K562 (cell line): ENCODE data around the gene ENPP7. TPM values are rescaled to one million over a fixed set of nuclear protein-coding genes. Genes with fewer than 3 reads are reported as not detected.

Experiments
- ATAC-seq: fragments of 200-7000 bp; cut with Tn5 transposase; 3 replicates; pipeline ENCODE4 v1.9.1; 2020; ENCODE audit warnings: moderate library complexity
- BruUV-seq: library from RNA; stranded (reverse); fragments of 400-500 nt; replicated peaks from 2 replicates; lab custom pipeline; 2021; lab: Mats Ljungman, UMichigan
- CTCF ChIA-PET: fragments of 300-600 bp; formaldehyde crosslinking; extraction: SDS; loops from one replicate; lab custom pipeline; 2021; ENCODE audit warnings: low intra/inter-chr PET ratio; lab: Yijun Ruan, JAX
- POLR2A ChIA-PET: fragments of 300-600, 350-650 bp; sonication (Branson Sonifier 250); formaldehyde crosslinking; extraction: SDS; loops from one replicate; lab custom pipeline; 2021; ENCODE audit warnings: antibody characterized with exemption, inconsistent platforms; lab: Yijun Ruan, JAX
- DNase-seq, 4 experiments: peaks; one replicate each; pipeline versions ENCODE4 v3.0.0 to v3.0.0-alpha.2; 2011 to 2018; ENCODE audit warnings: low spot score in 3 of 4, mixed read lengths in 3 of 4; ENCODE audit errors: extremely low read depth in 1 of 4
- FAIRE-seq: peaks from 2 replicates; lab custom pipeline; 2011; peaks lifted over from hg19 to GRCh38; lab: Jason Lieb, UNC
- H2AFZ ChIP-seq: 2 replicates; pipeline ENCODE4 v1.6.0; 2011; ENCODE audit warnings: low read depth, low read length, control low read depth, inconsistent platforms
- H3K27ac ChIP-seq: fragments of 200-600 bp; 3 replicates; pipeline ENCODE4 v1.8.0; 2011; ENCODE audit warnings: low read depth, mild to moderate bottlenecking, control low read depth, inconsistent platforms, low read length, moderate library complexity, mixed read lengths; ENCODE audit errors: extremely low read depth
- H3K27me3 ChIP-seq, 2 experiments: fragments of 300-600 bp in 1 of 2; 2 replicates in 1 of 2; 3 replicates in 1 of 2; pipeline versions ENCODE4 v1.6.0 to v1.8.0; 2011; ENCODE audit warnings: inconsistent platforms in 2 of 2, low read length in 2 of 2, mild to moderate bottlenecking in 1 of 2, mixed read lengths in 1 of 2, moderate library complexity in 1 of 2; ENCODE audit not compliant: control insufficient read depth in 2 of 2, insufficient read depth in 2 of 2
- H3K36me3 ChIP-seq: fragments of 300-600 bp; 3 replicates; pipeline ENCODE4 v1.8.0; 2011; ENCODE audit warnings: mild to moderate bottlenecking, low read length, inconsistent platforms; ENCODE audit not compliant: control insufficient read depth, insufficient read depth
- H3K4me1 ChIP-seq, 2 experiments: fragments of 200-600 bp in 1 of 2; replicated peaks in 1 of 2; 2 replicates in 1 of 2; 3 replicates in 1 of 2; pipeline versions ENCODE4 v1.5.1 to v1.8.0; 2011; ENCODE audit warnings: inconsistent platforms in 2 of 2, low read length in 2 of 2, mild to moderate bottlenecking in 1 of 2, mixed read lengths in 1 of 2, moderate library complexity in 1 of 2; ENCODE audit not compliant: control insufficient read depth in 2 of 2, insufficient read depth in 2 of 2
- H3K4me2 ChIP-seq: 2 replicates; pipeline ENCODE4 v1.6.1; 2011; ENCODE audit warnings: low read length, control low read depth, inconsistent platforms, mixed read lengths; ENCODE audit not compliant: insufficient read depth
- H3K4me3 ChIP-seq: fragments of 200-600 bp; sonication (generic), shearing (Covaris generic); 2 replicates; pipeline ENCODE4 v1.5.1; 2016; ENCODE audit warnings: control low read depth, inconsistent platforms
- H3K79me2 ChIP-seq: fragments of 200-600 bp; 3 replicates; pipeline ENCODE4 v1.8.0; 2011; ENCODE audit warnings: low read length, inconsistent platforms; ENCODE audit not compliant: control insufficient read depth, insufficient read depth
- H3K9ac ChIP-seq, 2 experiments: 2 replicates each; pipeline versions ENCODE4 v1.6.0 to v1.6.1; 2011; ENCODE audit warnings: low read depth in 2 of 2, low read length in 2 of 2, control low read depth in 1 of 2, inconsistent platforms in 1 of 2, mild to moderate bottlenecking in 1 of 2, mixed read lengths in 1 of 2; ENCODE audit not compliant: insufficient read depth in 1 of 2
- H3K9me1 ChIP-seq: one replicate; pipeline ENCODE4 v1.6.0; 2011; ENCODE audit warnings: inconsistent platforms, mild to moderate bottlenecking, low read length, moderate library complexity; ENCODE audit not compliant: control insufficient read depth, insufficient read depth
- H3K9me3 ChIP-seq: replicated peaks from 2 replicates; pipeline ENCODE4 v1.5.1; 2011; ENCODE audit warnings: low read depth, low read length, inconsistent platforms; ENCODE audit not compliant: control insufficient read depth, insufficient read depth
- H4K20me1 ChIP-seq: replicated peaks from 2 replicates; pipeline ENCODE4 v1.6.1; 2011; ENCODE audit warnings: low read length, inconsistent platforms, mixed read lengths; ENCODE audit not compliant: control insufficient read depth, insufficient read depth
- BRF2 ChIP-seq: IDR thresholded peaks from 3 replicates; pipeline ENCODE4 v1.6.1; 2011; ENCODE audit warnings: borderline replicate concordance, mild to moderate bottlenecking; ENCODE audit not compliant: insufficient read length, insufficient read depth
- HMG20A ChIP-seq: fragments of 450-650 bp; formaldehyde crosslinking; conservative IDR thresholded peaks from 2 replicates; pipeline ENCODE4 v1.4.0; 2020; ENCODE audit warnings: mild to moderate bottlenecking, mixed read lengths
- POLR3G ChIP-seq: IDR thresholded peaks from 2 replicates; pipeline ENCODE4 v1.6.1; 2011; ENCODE audit not compliant: insufficient read length, insufficient replicate concordance; ENCODE audit errors: extremely low read depth
- SRSF7 ChIP-seq: fragments of 200-400 bp; formaldehyde crosslinking; optimal IDR thresholded peaks from 2 replicates; pipeline ENCODE3; 2017; ENCODE audit warnings: mild to moderate bottlenecking, low read depth, low read length
- TAF7 ChIP-seq: fragments of 450-650 bp; IDR thresholded peaks from 2 replicates; pipeline ENCODE4 v1.6.1; 2016; ENCODE audit warnings: missing genetic modification characterization, missing compliant biosample characterization
- THAP7 ChIP-seq: fragments of 250-450 bp; sonication (Bioruptor Pico); IDR thresholded peaks from 2 replicates; pipeline ENCODE4 v1.5.0; 2021
- U2AF2 ChIP-seq: fragments of 200-400 bp; formaldehyde crosslinking; optimal IDR thresholded peaks from 2 replicates; pipeline ENCODE3; 2017; ENCODE audit warnings: low read depth, mild to moderate bottlenecking, low read length
- ZNF224 ChIP-seq: sonication (generic); formaldehyde crosslinking; IDR thresholded peaks from 2 replicates; pipeline ENCODE4 v1.8.0; 2022; ENCODE audit warnings: mild to moderate bottlenecking, missing genetic modification reagents
- ZNF830 ChIP-seq: fragments of 250-450 bp; sonication (Bioruptor Pico); IDR thresholded peaks from 2 replicates; pipeline ENCODE4 v1.5.0; 2021; ENCODE audit warnings: mild to moderate bottlenecking
- WGBS: fragments of 100-300 bp; shearing (Covaris generic); methylation state at CpG from one replicate; pipeline ENCODE4 v1.1.6; 2016; ENCODE audit warnings: low coverage, mixed read lengths; ENCODE audit not compliant: insufficient coverage; ENCODE audit errors: missing lambda C conversion rate; 5-methylcytosine and 5-hydroxymethylcytosine counted together
- in situ Hi-C: fragments of 300-500 bp; cut with MboI; formaldehyde crosslinking; loops from 4 replicates; pipeline ENCODE4 v1.15.0; 2018; ENCODE audit warnings: inconsistent platforms, mixed read lengths
- intact Hi-C: fragments of 100-400 bp; cut with micrococcal nuclease; formaldehyde crosslinking; loops from 2 replicates; pipeline ENCODE4 v1.14.2; 2022
- polyA plus RNA-seq, 8 experiments: library from polyadenylated mRNA; depleted of rRNA in 4 of 8; stranded (reverse) in 5 of 8; unstranded in 3 of 8; fragments of >200 nt; fragmentation: Nextera tagmentation in 2 of 8; fragmentation: Illumina TruSeq in 1 of 8; extraction: Ambion mirVana in 2 of 8; extraction: Trizol in 1 of 8; gene quantifications; 2 replicates each; pipeline versions ENCODE4 v1.2.1 to v1.2.3, GENCODE V29; 2011 to 2014; ENCODE audit warnings: inconsistent platforms in 1 of 8, missing spikeins in 1 of 8
- total RNA-seq, 7 experiments: library from RNA; depleted of rRNA in 6 of 7; stranded (reverse); fragments of >200 nt in 6 of 7; fragmentation: Illumina TruSeq in 2 of 7; extraction: Trizol in 2 of 7; gene quantifications; 2 replicates each; pipeline versions ENCODE4 v1.2.1 to v1.2.3, GENCODE V29; 2011 to 2021; ENCODE audit warnings: low replicate concordance in 1 of 7

The ENPP7 gene
- total and polyA plus RNA-seq, 9 of the 15 experiments (the other 6 are each of a cell fraction or from before 2014, with no cell fraction given) = not detected

- no peak for TF ChIP-seq HMG20A
- TF ChIP-seq POLR3G = no peak
- TF ChIP-seq, all 486 proteins: peak for 0
These were observed 982 bp upstream of the ENPP7 start (continued) for GRCh38 chr17:79729761-79730160.

- ATAC-seq = no peak
- H3K9me3 ChIP-seq = no peaks in the 10 kb centered on the region
- peaks cover 4 to 36% of the 10 kb centered on the region in 2 experiments; a peak in 3 of 5 replicates for H3K4me1 ChIP-seq
- intact Hi-C loops = no loop called here
- 40% methylated on average over 1 of the region's 5 CpGs for WGBS
- H3K9me1 ChIP-seq = no peaks in the 10 kb centered on the region
- POLR2A ChIA-PET = no interaction called here
- no peak overlapping the region for H3K4me2 ChIP-seq
- H2AFZ ChIP-seq = no peak overlapping the region
- H4K20me1 ChIP-seq = no peaks in the 10 kb centered on the region
- no TSS peak for BruUV-seq
- no peaks in the 10 kb centered on the region for H3K79me2 ChIP-seq
- H3K36me3 ChIP-seq = no peaks in the 10 kb centered on the region
- H3K27me3 ChIP-seq = peaks cover 1 to 7% of the 10 kb centered on the region in 2 experiments; a peak in 2 of 5 replicates
- no peak overlapping the region for H3K9ac ChIP-seq
- H3K4me3 ChIP-seq = no peak overlapping the region
- CTCF ChIA-PET = no interaction called here
- DNase-seq = no peak
- in situ Hi-C loops = no loop called here
- no peak overlapping the region for H3K27ac ChIP-seq
- no peak for TF ChIP-seq TAF7
- TF ChIP-seq U2AF2 = no peak
- no peak for TF ChIP-seq THAP7
- no peak for TF ChIP-seq ZNF830 (CRISPR knock-in tag)
- TF ChIP-seq ZNF224 (CRISPR knock-in tag) = no peak
- no peak for TF ChIP-seq BRF2
- no peak for TF ChIP-seq SRSF7
- TF ChIP-seq, all 486 proteins: peak for 0
- no peak for FAIRE-seq
These were observed 340 bp upstream of the ENPP7 start for GRCh38 chr17:79730437-79730768.
